A673 (cell line): Measurements from ENCODE around the gene NLRP1. TPM values are rescaled to one million over a fixed set of nuclear protein-coding genes. Genes with fewer than 3 reads are reported as not detected.

Experiments used
- BruUV-seq: library from RNA; stranded (reverse); fragments of 400-500 nt; replicated peaks from 2 replicates; lab custom pipeline; 2021; lab: Mats Ljungman, UMichigan
- CTCF ChIA-PET: fragments of 300-600 bp; sonication (Branson Sonifier 250); formaldehyde crosslinking; loops from one replicate; lab custom pipeline; 2022; ENCODE audit warnings: antibody characterized with exemption; lab: Charles Lee
- POLR2A ChIA-PET: fragments of 300-600 bp; sonication (Branson Sonifier 250); formaldehyde crosslinking; loops from one replicate; lab custom pipeline; 2022; ENCODE audit warnings: antibody characterized with exemption; ENCODE audit not compliant: low non-redundant PET; lab: Charles Lee
- DNase-seq: peaks from one replicate; pipeline ENCODE4 v3.0.0-alpha.2; 2015; ENCODE audit warnings: low spot score
- H3K27ac ChIP-seq: fragments of 200-600 bp; sonication (generic); 2 replicates; pipeline ENCODE4 v1.5.1; 2016; ENCODE audit warnings: mixed run types, low read depth, mild to moderate bottlenecking, mixed read lengths, antibody characterized with exemption, low read length; ENCODE audit not compliant: poor library complexity, severe bottlenecking
- H3K27me3 ChIP-seq: fragments of 200-600 bp; sonication (generic); replicated peaks from 2 replicates; pipeline ENCODE4 v1.6.1; 2017; ENCODE audit warnings: mixed run types, low read depth, mild to moderate bottlenecking, mixed read lengths, antibody characterized with exemption, low read length; ENCODE audit not compliant: insufficient read depth, poor library complexity
- H3K36me3 ChIP-seq: fragments of 200-600 bp; sonication (generic); 2 replicates; pipeline ENCODE4 v1.6.1; 2016; ENCODE audit warnings: mixed run types, mild to moderate bottlenecking, mixed read lengths, antibody characterized with exemption, low read length; ENCODE audit not compliant: insufficient read depth, poor library complexity, severe bottlenecking
- H3K4me1 ChIP-seq: fragments of 200-600 bp; sonication (generic); 2 replicates; pipeline ENCODE4 v1.6.1; 2017; ENCODE audit warnings: mixed run types, mild to moderate bottlenecking, mixed read lengths, antibody characterized with exemption, low read length; ENCODE audit not compliant: insufficient read depth, poor library complexity, severe bottlenecking
- H3K4me3 ChIP-seq: fragments of 200-600 bp; sonication (generic); 2 replicates; pipeline ENCODE4 v1.5.1; 2016; ENCODE audit warnings: low read depth, mixed run types, mild to moderate bottlenecking, mixed read lengths, low read length; ENCODE audit not compliant: poor library complexity, severe bottlenecking
- H3K9me3 ChIP-seq: fragments of 200-600 bp; sonication (generic); 2 replicates; pipeline ENCODE4 v1.6.1; 2016; ENCODE audit warnings: mixed run types, low read depth, mild to moderate bottlenecking, mixed read lengths, antibody characterized with exemption, low read length; ENCODE audit not compliant: poor library complexity, severe bottlenecking
- CTCF ChIP-seq: fragments of 300-800, 200-600 bp; sonication (generic); conservative IDR thresholded peaks from 2 replicates; pipeline ENCODE4 v1.5.1; 2017; ENCODE audit warnings: low read depth, mild to moderate bottlenecking, antibody characterized with exemption, low read length, moderate library complexity, mixed read lengths
- EZH2 ChIP-seq: fragments of 200-600 bp; sonication (generic); IDR thresholded peaks from 2 replicates; pipeline ENCODE4 v1.6.1; 2017; ENCODE audit warnings: borderline replicate concordance, low read depth, mild to moderate bottlenecking, mixed read lengths, antibody characterized with exemption, low read length; ENCODE audit not compliant: poor library complexity, severe bottlenecking
- intact Hi-C: fragments of 100-400 bp; cut with micrococcal nuclease; formaldehyde crosslinking; loops from one replicate; pipeline ENCODE4 v1.10.0; 2022; ENCODE audit not compliant: unreplicated experiment
- total RNA-seq: library from RNA; stranded (reverse); gene quantifications from 2 replicates; pipeline ENCODE4 v1.2.3, GENCODE V29; 2021

Gene NLRP1
- total RNA-seq, 1 experiment from 2014 or later, result 5.2 TPM

GRCh38 chr17:5509482-5509881 lies 74.8 kb downstream of the NLRP1 start:
- no peaks in the 10 kb centered on the region for H3K36me3 ChIP-seq
- no peaks in the 10 kb centered on the region for H3K9me3 ChIP-seq
- POLR2A ChIA-PET, result no interaction called here
- CTCF ChIA-PET, result no interaction called here
- H3K4me1 ChIP-seq, result no peaks in the 10 kb centered on the region
- intact Hi-C loops, result no loop called here
- DNase-seq, result no peak
- no peak overlapping the region for H3K4me3 ChIP-seq
- H3K27ac ChIP-seq, result no peak overlapping the region
- TF ChIP-seq EZH2, result no peak
- no peak for TF ChIP-seq CTCF
- H3K27me3 ChIP-seq, result no peaks in the 10 kb centered on the region
- BruUV-seq, result no TSS peak

GRCh38 chr17:5508810-5509209 lies 75.5 kb downstream of the NLRP1 start:
- DNase-seq, result no peak
- CTCF ChIA-PET, result no interaction called here
- no TSS peak for BruUV-seq
- intact Hi-C loops, result no loop called here
- Histone ChIP-seq H3K36me3 (no peaks in the 10 kb centered on the region), H3K27me3 (no peaks in the 10 kb centered on the region), H3K27ac (no peak overlapping the region), H3K4me1 (no peaks in the 10 kb centered on the region), H3K9me3 (no peaks in the 10 kb centered on the region), H3K4me3 (no peak overlapping the region)
- TF ChIP-seq EZH2 (no peak), CTCF (no peak)
- POLR2A ChIA-PET, result no interaction called here

GRCh38 chr17:5506307-5506706 lies 78.0 kb downstream of the NLRP1 start:
- TF ChIP-seq EZH2, result no peak
- no peak for TF ChIP-seq CTCF
- intact Hi-C loops, result no loop called here
- DNase-seq, result no peak
- Histone ChIP-seq H3K27me3 (no peaks in the 10 kb centered on the region), H3K4me1 (peaks cover 2% of the 10 kb centered on the region), H3K27ac (no peak overlapping the region), H3K36me3 (no peaks in the 10 kb centered on the region), H3K4me3 (no peak overlapping the region), H3K9me3 (no peaks in the 10 kb centered on the region)
- POLR2A ChIA-PET, result no interaction called here
- no TSS peak for BruUV-seq
- CTCF ChIA-PET, result no interaction called here
